Gastroesophageal sphincter (tissue), 4 donors: Measurements from ENCODE around the gene CEP131. TPM values are rescaled to one million over a fixed set of nuclear protein-coding genes. Genes with fewer than 3 reads are reported as not detected.

ENCODE experiments used
- ATAC-seq: fragments of 150-250 bp; one replicate; pipeline ENCODE4 v1.9.1; 2016; ENCODE audit warnings: mild to moderate bottlenecking, moderate library complexity
- H3K27ac ChIP-seq, 4 donors: fragments of 200-600 bp; sonication (generic) in 3 of 4; 1 replicate in 3 of 4; 2 replicates in 1 of 4; pipeline ENCODE4 v1.5.1; 2016 to 2019
- H3K27me3 ChIP-seq: fragments of 200-600 bp; sonication (generic); one replicate; pipeline ENCODE4 v1.5.1; 2019
- H3K36me3 ChIP-seq, 2 donors: fragments of 200-600 bp; sonication (generic); one replicate each; pipeline ENCODE4 v1.5.1; 2019; ENCODE audit warnings: control low read depth in 1 of 2
- H3K4me1 ChIP-seq, 3 donors: fragments of 200-600 bp; sonication (generic); 1 replicate in 2 of 3; 2 replicates in 1 of 3; pipeline ENCODE4 v1.5.1; 2016 to 2019; ENCODE audit warnings: control low read depth in 2 of 3
- H3K4me3 ChIP-seq, 2 donors: fragments of 200-600 bp; sonication (generic); one replicate each; pipeline ENCODE4 v1.5.1; 2019; ENCODE audit warnings: mild to moderate bottlenecking in 1 of 2, moderate library complexity in 1 of 2
- H3K9me3 ChIP-seq, 3 donors: fragments of 200-600 bp; sonication (generic); one replicate each; pipeline ENCODE4 v1.5.1; 2017 to 2019; ENCODE audit warnings: control low read depth in 2 of 3
- CTCF ChIP-seq, 4 experiments: fragments of 200-600 bp in 2 of 4; fragments of 450-650 bp in 2 of 4; sonication (generic) in 1 of 4; IDR thresholded peaks; one replicate each; pipeline ENCODE4 v1.5.1; 2017 to 2019; ENCODE audit warnings: antibody characterized with exemption in 4 of 4, mild to moderate bottlenecking in 2 of 4, moderate library complexity in 2 of 4
- EP300 ChIP-seq: sonication (generic); formaldehyde crosslinking; IDR thresholded peaks from one replicate; pipeline ENCODE4 v1.6.1; 2017; ENCODE audit warnings: antibody characterized with exemption, mild to moderate bottlenecking
- POLR2A ChIP-seq, 2 donors: fragments of 450-650 bp; IDR thresholded peaks; one replicate each; pipeline ENCODE4 v1.6.1; 2017; ENCODE audit warnings: antibody characterized with exemption in 2 of 2, mild to moderate bottlenecking in 2 of 2, moderate library complexity in 1 of 2
- POLR2AphosphoS5 ChIP-seq: sonication (generic); formaldehyde crosslinking; IDR thresholded peaks from one replicate; pipeline ENCODE4 v1.6.1; 2017; ENCODE audit warnings: antibody characterized with exemption
- WGBS, 2 donors: methylation state at CpG; one replicate each; pipeline ENCODE4 v1.1.5; 2018; ENCODE audit warnings: low coverage in 1 of 2; 5-methylcytosine and 5-hydroxymethylcytosine counted together
- total RNA-seq, 4 donors: library from RNA; depleted of rRNA; stranded (reverse); fragments of >200 nt; gene quantifications; one replicate each; pipeline ENCODE4 v1.1.0, GENCODE V29; 2016

The CEP131 gene
- total RNA-seq, 4 donors from 2014 or later = 4.4 to 12.0 (median 6.4) TPM

GRCh38 chr17:81231766-81232581 is 9.2 kb upstream of the CEP131 start:
- TF ChIP-seq POLR2AphosphoS5 = no peak
- TF ChIP-seq EP300 = no peak
- TF ChIP-seq POLR2A (IDR thresholded peaks at IDR 0.05) = no peak
- no peak for TF ChIP-seq CTCF (IDR thresholded peaks at IDR 0.05)

GRCh38 chr17:81231121-81231645 is 8.4 kb upstream of the CEP131 start:
- H3K27me3 ChIP-seq = no peaks in the 10 kb centered on the region
- WGBS, 2 donors = 61% methylated on average over 4 of the region's 31 CpGs; no CpG with 5 or more reads in 1 of the 2 donors
- H3K9me3 ChIP-seq = peaks cover 0 to 3% (median 0%) of the 10 kb centered on the region in 3 donors
- H3K27ac ChIP-seq = no peak overlapping the region
- H3K4me3 ChIP-seq = no peak overlapping the region
- H3K36me3 ChIP-seq = peaks cover 0 to 78% of the 10 kb centered on the region in 2 donors
- H3K4me1 ChIP-seq = peaks cover 0 to 10% (median 0%) of the 10 kb centered on the region in 3 donors
- ATAC-seq = no peak
- no peak for TF ChIP-seq POLR2AphosphoS5
- TF ChIP-seq EP300 = no peak
- no peak for TF ChIP-seq CTCF (IDR thresholded peaks at IDR 0.05)
- no peak for TF ChIP-seq POLR2A (IDR thresholded peaks at IDR 0.05)

More at GRCh38 chr17:81231766-81232581, 9.2 kb upstream of the CEP131 start:
- Histone ChIP-seq H3K36me3 (peaks cover 0 to 86% of the 10 kb centered on the region in 2 donors), H3K4me3 (no peak overlapping the region), H3K27ac (no peak overlapping the region), H3K27me3 (no peaks in the 10 kb centered on the region), H3K9me3 (peaks cover 0 to 3% (median 0%) of the 10 kb centered on the region in 3 donors), H3K4me1 (peaks cover 0 to 18% (median 3%) of the 10 kb centered on the region in 3 donors)
- no CpG with 5 or more reads among the region's 43 CpGs for WGBS, 2 donors
- ATAC-seq = no peak

- Histone ChIP-seq H3K9me3 (peaks cover 0 to 3% (median 0%) of the 10 kb centered on the region in 3 donors), H3K4me3 (no peak overlapping the region), H3K36me3 (peaks cover 0 to 68% of the 10 kb centered on the region in 2 donors), H3K27ac (no peak overlapping the region), H3K27me3 (no peaks in the 10 kb centered on the region), H3K4me1 (peaks cover 0 to under 1% (median 0%) of the 10 kb centered on the region in 3 donors)
- TF ChIP-seq CTCF (IDR thresholded peaks at IDR 0.05) (peak in 1 of 4 experiments; percentile 3), POLR2AphosphoS5 (no peak)
- ATAC-seq = peak; percentile 2
- 88 to 100% methylated on average over 5 to 8 of the region's 26 CpGs for WGBS, 2 donors
These were observed 7.5 kb upstream of the CEP131 start for GRCh38 chr17:81230043-81230820.

GRCh38 chr17:81229666-81229920 is 6.8 kb upstream of the CEP131 start:
- no peak for TF ChIP-seq POLR2AphosphoS5
- no peak for TF ChIP-seq EP300
- TF ChIP-seq CTCF (IDR thresholded peaks at IDR 0.05) = no peak
- no peak for TF ChIP-seq POLR2A (IDR thresholded peaks at IDR 0.05)
- 90 to 100% methylated on average over 2 to 6 of the region's 14 CpGs for WGBS, 2 donors
- no peaks in the 10 kb centered on the region for H3K27me3 ChIP-seq
- peaks cover 0 to 65% of the 10 kb centered on the region in 2 donors for H3K36me3 ChIP-seq
- H3K9me3 ChIP-seq = peaks cover 0 to 3% (median 0%) of the 10 kb centered on the region in 3 donors
- no peak overlapping the region for H3K27ac ChIP-seq
- no peak overlapping the region for H3K4me3 ChIP-seq
- ATAC-seq = no peak
- H3K4me1 ChIP-seq = no peaks in the 10 kb centered on the region
